Spleen (tissue), 11 donors: Measurements from ENCODE around the gene SCYGR8. TPM values are rescaled to one million over a fixed set of nuclear protein-coding genes. Genes with fewer than 3 reads are reported as not detected.

Source experiments
- DNase-seq: peaks from one replicate; pipeline ENCODE4 v3.0.0-alpha.2; 2020
- H3K27ac ChIP-seq, 8 donors: fragments of 200-600 bp; sonication (generic) in 7 of 8; 1 replicate in 4 of 8; 2 replicates in 4 of 8; pipeline versions ENCODE4 v1.5.0 to v1.8.0; 2016 to 2021; ENCODE audit warnings: inconsistent platforms in 4 of 8, mild to moderate bottlenecking in 4 of 8, moderate library complexity in 1 of 8
- H3K27me3 ChIP-seq, 7 donors: fragments of 200-600 bp; sonication (generic) in 6 of 7; replicated peaks in 1 of 7; 1 replicate in 4 of 7; 2 replicates in 3 of 7; pipeline versions ENCODE4 v1.5.0 to v1.8.0; 2016 to 2021; ENCODE audit warnings: inconsistent platforms in 3 of 7, mild to moderate bottlenecking in 1 of 7
- H3K36me3 ChIP-seq, 6 donors: fragments of 200-600 bp; sonication (generic) in 5 of 6; 1 replicate in 4 of 6; 2 replicates in 2 of 6; pipeline versions ENCODE4 v1.5.0 to v1.8.0; 2016 to 2021; ENCODE audit warnings: inconsistent platforms in 2 of 6
- H3K4me1 ChIP-seq, 6 donors: fragments of 200-600 bp; sonication (generic) in 5 of 6; 1 replicate in 3 of 6; 2 replicates in 3 of 6; pipeline versions ENCODE4 v1.5.0 to v1.8.0; 2016 to 2021; ENCODE audit warnings: inconsistent platforms in 3 of 6
- H3K4me3 ChIP-seq, 8 donors: fragments of 200-600 bp; sonication (generic) in 7 of 8; 1 replicate in 4 of 8; 2 replicates in 4 of 8; pipeline versions ENCODE4 v1.5.0 to v1.8.0; 2016 to 2021; ENCODE audit warnings: inconsistent platforms in 4 of 8, mild to moderate bottlenecking in 4 of 8, moderate library complexity in 2 of 8
- H3K9me3 ChIP-seq, 8 donors: fragments of 200-600 bp; sonication (generic) in 7 of 8; 1 replicate in 4 of 8; 2 replicates in 4 of 8; pipeline versions ENCODE4 v1.5.0 to v1.8.0; 2016 to 2021; ENCODE audit warnings: inconsistent platforms in 4 of 8
- CTCF ChIP-seq, 11 experiments: fragments of 200-600 bp in 7 of 11; fragments of 450-650 bp in 4 of 11; sonication (generic) in 4 of 11; IDR thresholded peaks in 8 of 11; conservative IDR thresholded peaks in 3 of 11; 1 replicate in 7 of 11; 2 replicates in 4 of 11; pipeline versions ENCODE4 v1.4.0 to v1.8.0; 2016 to 2021; ENCODE audit warnings: antibody characterized with exemption in 11 of 11, inconsistent platforms in 4 of 11, mild to moderate bottlenecking in 1 of 11
- POLR2A ChIP-seq, 3 donors: fragments of 450-650 bp; IDR thresholded peaks; one replicate each; pipeline ENCODE4 v1.5.1; 2017; ENCODE audit warnings: antibody characterized with exemption in 3 of 3, mild to moderate bottlenecking in 1 of 3
- POLR2AphosphoS5 ChIP-seq, 3 donors: sonication (generic); formaldehyde crosslinking; IDR thresholded peaks; one replicate each; pipeline ENCODE4 v1.5.1; 2017; ENCODE audit warnings: antibody characterized with exemption in 3 of 3
- whole genome bisulfite sequencing, 5 donors: extraction: QIAGEN DNeasy Blood & Tissue Kit in 3 of 5; methylation state at CpG; one replicate each; pipeline versions ENCODE4 v1.1.5 to v1.1.7; 2013 to 2018; 5-methylcytosine and 5-hydroxymethylcytosine counted together
- intact Hi-C: fragments of 100-400 bp; cut with DNase I; formaldehyde crosslinking; loops from one replicate; pipeline ENCODE4 v1.15.0; 2023; ENCODE audit warnings: low total_unique reads
- polyA plus RNA-seq, 3 donors: library from polyadenylated mRNA; stranded (reverse); fragments of 200-250 nt; gene quantifications; one replicate each; pipeline ENCODE4 v1.2.1, GENCODE V29; 2013
- small RNA-seq, 4 donors: library from RNA; depleted of rRNA; stranded (forward); fragments of <200 nt; gene quantifications; one replicate each; pipeline ENCODE3, GENCODE V24; 2016
- total RNA-seq, 7 donors: library from RNA; depleted of rRNA in 3 of 7; stranded (reverse); fragments of >200 nt in 3 of 7; fragmentation: NEBNext Ultra II Directional in 4 of 7; extraction: Animal tissue kit (Norgen Biotek cat#: 25700) in 4 of 7; gene quantifications; one replicate each; pipeline versions ENCODE4 v1.1.0 to v1.2.1, GENCODE V29; 2016 to 2021
- donor health status: healthy with polysubstance abuse.
- donor health status: DM: no; HTN: no; CAD: no; lungs with moderate emphysema.
- donor health status: DM: no; HTN: no; CAD: no.
- donor health status: Bipolar disorder and iron deficiency.
- donor health status: healthy.
- donor health status: DM: no; HTN: no; CAD: no.
- donor health status: DM: yes; HTN: yes; CAD: no.

SCYGR8 gene
- total and polyA plus RNA-seq, 10 donors = not detected

- Histone ChIP-seq H3K4me1 (no peaks in the 10 kb centered on the region), H3K9me3 (no peaks in the 10 kb centered on the region), H3K27ac (no peak overlapping the region), H3K27me3 (peaks cover 0 to 5% (median 0%) of the 10 kb centered on the region in 7 donors), H3K36me3 (no peaks in the 10 kb centered on the region), H3K4me3 (no peak overlapping the region)
- TF ChIP-seq POLR2A (IDR thresholded peaks at IDR 0.05) (no peak), POLR2AphosphoS5 (IDR thresholded peaks at IDR 0.05) (no peak)
- intact Hi-C loops = no loop called here
- WGBS, 5 donors = 65 to 79% (median 72%) methylated on average over 4 of the region's 4 CpGs
- no peak for DNase-seq
These were observed 44.1 kb downstream of the SCYGR8 start for GRCh38 chr2:227789803-227790202.

GRCh38 chr2:227793148-227793712 is 47.5 kb downstream of the SCYGR8 start:
- intact Hi-C loops = no loop called here
- TF ChIP-seq CTCF (IDR thresholded peaks at IDR 0.05 in 8 of 11, conservative IDR thresholded peaks at IDR 0.05 in 3 of 11) (no peak), POLR2AphosphoS5 (IDR thresholded peaks at IDR 0.05) (no peak), POLR2A (IDR thresholded peaks at IDR 0.05) (no peak)
- no peak for DNase-seq
- 86 to 91% (median 91%) methylated on average over 5 of the region's 5 CpGs for WGBS, 5 donors
- Histone ChIP-seq H3K27ac (no peak overlapping the region), H3K4me1 (no peaks in the 10 kb centered on the region), H3K27me3 (peaks cover 0 to 5% (median 0%) of the 10 kb centered on the region in 7 donors), H3K9me3 (no peaks in the 10 kb centered on the region), H3K4me3 (no peak overlapping the region), H3K36me3 (no peaks in the 10 kb centered on the region)

Small RNA genes lying within 50 kb of the gene (small RNA-seq; reads per million reads assigned to genes)
- gene RNA5SP121 = 0 to 0.07 (median 0) reads per million in 4 donors
- 0 reads per million in 4 donors for gene SNRPGP8

Other genes with a start within 250 kb of the SCYGR8 start
- gene SCYGR2, start 147.0 kb upstream of the SCYGR8 start, total RNA-seq = not detected
- not detected for gene SCYGR2, start 147.0 kb upstream of the SCYGR8 start, polyA plus RNA-seq
- gene SCYGR3, start 131.1 kb upstream of the SCYGR8 start, total RNA-seq = not detected
- not detected for gene SCYGR3, start 131.1 kb upstream of the SCYGR8 start, polyA plus RNA-seq
- gene SCYGR4, start 128.4 kb upstream of the SCYGR8 start, total RNA-seq = not detected
- gene SCYGR4, start 128.4 kb upstream of the SCYGR8 start, polyA plus RNA-seq = under 1 TPM in 1 of 3 donors, not detected in 2; 0.04 TPM
- gene SCYGR5, start 79.1 kb upstream of the SCYGR8 start, total RNA-seq = not detected
- not detected for gene SCYGR5, start 79.1 kb upstream of the SCYGR8 start, polyA plus RNA-seq
- under 1 TPM in 2 of 7 donors, not detected in 5; 0.19 to 0.23 TPM for gene SLC19A3, start 27.9 kb upstream of the SCYGR8 start, total RNA-seq
- gene SLC19A3, start 27.9 kb upstream of the SCYGR8 start, polyA plus RNA-seq = under 1 TPM; 0.06 to 0.15 (median 0.11) TPM
- not detected for gene SCYGR6, start 21.1 kb upstream of the SCYGR8 start, total RNA-seq
- not detected for gene SCYGR6, start 21.1 kb upstream of the SCYGR8 start, polyA plus RNA-seq
- gene SCYGR7, start 17.6 kb upstream of the SCYGR8 start, total RNA-seq = not detected
- gene SCYGR7, start 17.6 kb upstream of the SCYGR8 start, polyA plus RNA-seq = not detected
- not detected for gene CCL20, start 67.9 kb downstream of the SCYGR8 start, total RNA-seq
- under 1 TPM; 0.28 to 0.74 (median 0.46) TPM for gene CCL20, start 67.9 kb downstream of the SCYGR8 start, polyA plus RNA-seq
- gene DAW1, start 125.7 kb downstream of the SCYGR8 start, total RNA-seq = 1 to 10 TPM in 1 of 7 donors, not detected in 6; 2.2 TPM
- gene DAW1, start 125.7 kb downstream of the SCYGR8 start, polyA plus RNA-seq = not detected